ENCODE results near the gene CDH13.

CDH13 gene

DNA sequence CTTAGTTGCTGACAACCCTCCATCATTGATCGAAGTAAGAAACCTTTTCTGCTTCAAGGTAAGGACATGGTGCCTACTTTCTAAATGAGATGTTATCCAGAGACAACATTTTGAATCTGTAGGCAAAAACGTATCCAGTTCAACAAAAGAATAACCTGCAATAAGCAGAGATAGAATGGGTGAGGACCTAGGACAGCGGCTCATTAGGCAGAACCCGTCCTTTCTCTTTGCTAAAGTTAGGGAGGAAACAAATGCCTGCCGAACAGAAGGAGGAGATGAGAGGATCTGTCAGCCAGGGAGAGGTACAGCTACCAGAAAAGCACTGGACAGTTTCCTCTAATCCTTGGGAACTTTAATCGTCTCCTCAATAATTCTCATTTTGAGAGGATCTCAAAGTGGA, 183.3 kb downstream of the CDH13 start:
- Histone ChIP-seq H3K4me3 (ENCODE audit: low read depth, low read length) (no peak overlapping the region), H3K9ac (ENCODE audit: low read length) (no peak overlapping the region), H3K9me3 (ENCODE audit: control insufficient read depth, insufficient read depth, low read depth, low read length) (no peaks in the 10 kb centered on the region), H3K36me3 (ENCODE audit: control insufficient read depth, insufficient read depth, low read length) (no peaks in the 10 kb centered on the region), H3K27me3 (ENCODE audit: control insufficient read depth, insufficient read depth, low read length) (no peaks in the 10 kb centered on the region), H3K27ac (ENCODE audit: low read depth, low read length) (no peak overlapping the region), H3K4me1 (ENCODE audit: control insufficient read depth, insufficient read depth, low read length) (no peaks in the 10 kb centered on the region)

DNA sequence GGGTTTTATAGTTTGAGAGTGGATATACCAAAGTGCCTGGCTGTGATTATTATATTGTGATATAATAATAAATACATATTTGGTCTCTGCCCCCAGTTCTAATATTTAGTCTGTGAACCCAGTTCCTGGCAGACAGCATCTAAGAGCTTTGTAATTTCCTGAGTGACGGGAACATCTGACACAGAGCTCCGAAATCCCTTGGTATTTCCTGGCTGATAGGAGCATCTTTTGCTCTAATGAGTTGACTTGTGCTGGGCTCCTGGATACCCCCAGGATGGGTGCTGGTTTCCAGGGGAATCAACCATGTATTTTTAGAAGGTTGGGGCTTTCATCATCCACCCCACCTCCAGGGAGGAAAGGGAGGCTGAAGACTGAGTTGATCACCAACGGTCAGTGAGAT, 187.3 kb downstream of the CDH13 start:
- no peaks in the 10 kb centered on the region for H3K9me3 ChIP-seq (ENCODE audit: control insufficient read depth, insufficient read depth, low read depth, low read length)
- no peaks in the 10 kb centered on the region for H3K27me3 ChIP-seq (ENCODE audit: control insufficient read depth, insufficient read depth, low read length)
- H3K36me3 ChIP-seq (ENCODE audit: control insufficient read depth, insufficient read depth, low read length), result no peaks in the 10 kb centered on the region
- H3K9ac ChIP-seq (ENCODE audit: low read length), result no peak overlapping the region
- no peak overlapping the region for H3K27ac ChIP-seq (ENCODE audit: low read depth, low read length)
- H3K4me1 ChIP-seq (ENCODE audit: control insufficient read depth, insufficient read depth, low read length), result peaks cover 4% of the 10 kb centered on the region; the same call in 1 of the 2 replicates
- no peak overlapping the region for H3K4me3 ChIP-seq (ENCODE audit: low read depth, low read length)

DNA sequence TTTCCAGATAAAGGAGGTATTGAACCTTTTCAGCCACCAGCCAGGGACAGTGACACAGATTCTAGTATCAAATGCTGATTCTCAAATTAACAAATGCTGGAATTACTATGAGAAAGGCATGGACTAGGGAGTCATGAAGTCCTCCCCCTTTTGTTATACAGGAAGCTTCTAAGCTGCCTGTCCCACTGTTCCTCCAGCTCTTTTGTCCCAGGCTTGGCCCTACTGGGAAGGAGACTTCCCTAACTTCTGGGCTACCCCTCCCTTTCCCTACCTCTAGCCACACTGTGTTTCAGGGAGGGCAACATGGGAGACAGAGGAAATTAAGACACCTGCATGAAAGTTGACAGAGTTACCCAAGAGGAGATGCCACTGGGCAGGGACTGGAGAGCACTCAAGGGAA, 192.5 kb downstream of the CDH13 start:
- Histone ChIP-seq H3K27ac (ENCODE audit: low read depth, low read length) (no peak overlapping the region), H3K9me3 (ENCODE audit: control insufficient read depth, insufficient read depth, low read depth, low read length) (0 out of 2 replicates have a peak, but pooled peaks cover 1% of the 10 kb centered on the region), H3K9ac (ENCODE audit: low read length) (no peak overlapping the region), H3K36me3 (ENCODE audit: control insufficient read depth, insufficient read depth, low read length) (no peaks in the 10 kb centered on the region), H3K4me3 (ENCODE audit: low read depth, low read length) (no peak overlapping the region), H3K27me3 (ENCODE audit: control insufficient read depth, insufficient read depth, low read length) (no peaks in the 10 kb centered on the region), H3K4me1 (ENCODE audit: control insufficient read depth, insufficient read depth, low read length) (peaks cover 9% of the 10 kb centered on the region; the same call in 1 of the 2 replicates)

DNA sequence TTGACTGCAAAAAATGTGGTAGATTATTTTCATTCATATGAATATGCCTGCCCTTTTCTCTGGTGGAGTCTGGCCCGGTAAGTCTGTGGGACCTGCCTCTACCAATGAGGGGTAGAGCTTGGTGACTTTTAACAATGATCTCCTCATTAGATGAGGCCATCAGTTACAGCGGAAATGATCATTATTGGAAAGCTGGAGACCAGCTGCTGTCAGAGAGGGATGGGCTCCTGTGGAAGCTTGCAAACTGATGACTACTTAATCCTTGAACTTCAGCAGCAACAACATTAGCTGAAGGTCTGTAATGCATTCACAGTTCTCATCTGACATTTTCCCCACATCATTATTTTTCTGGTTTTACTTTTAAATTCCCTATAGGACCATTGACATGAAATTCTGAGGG, 194.1 kb downstream of the CDH13 start:
- Histone ChIP-seq H3K36me3 (ENCODE audit: control insufficient read depth, insufficient read depth, low read length) (no peaks in the 10 kb centered on the region), H3K27ac (ENCODE audit: low read depth, low read length) (no peak overlapping the region), H3K9ac (ENCODE audit: low read length) (no peak overlapping the region), H3K9me3 (ENCODE audit: control insufficient read depth, insufficient read depth, low read depth, low read length) (0 out of 2 replicates have a peak, but pooled peaks cover 4% of the 10 kb centered on the region), H3K27me3 (ENCODE audit: control insufficient read depth, insufficient read depth, low read length) (no peaks in the 10 kb centered on the region), H3K4me1 (ENCODE audit: control insufficient read depth, insufficient read depth, low read length) (peaks cover 9% of the 10 kb centered on the region; the same call in 1 of the 2 replicates), H3K4me3 (ENCODE audit: low read depth, low read length) (no peak overlapping the region)

DNA sequence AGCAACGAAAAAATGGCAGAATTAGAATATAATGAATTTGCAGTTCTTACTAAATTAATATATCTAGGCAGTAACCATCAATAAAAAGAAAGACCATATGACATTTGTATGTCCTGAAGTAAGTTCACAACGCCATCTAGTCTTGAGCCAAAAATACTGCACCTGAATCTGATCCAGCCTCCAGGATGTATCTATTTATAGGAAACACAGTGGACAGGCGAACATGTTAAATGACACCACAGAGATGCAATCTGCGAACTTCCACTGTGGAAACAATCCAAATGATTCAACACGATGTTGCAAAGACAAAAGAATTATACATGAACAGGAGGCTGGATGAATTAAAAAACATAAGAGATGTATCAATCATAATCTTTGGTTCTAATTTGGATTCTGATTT, 197.6 kb downstream of the CDH13 start:
- no peaks in the 10 kb centered on the region for H3K27me3 ChIP-seq (ENCODE audit: control insufficient read depth, insufficient read depth, low read length)
- no peak overlapping the region for H3K27ac ChIP-seq (ENCODE audit: low read depth, low read length)
- H3K4me3 ChIP-seq (ENCODE audit: low read depth, low read length), result no peak overlapping the region
- H3K36me3 ChIP-seq (ENCODE audit: control insufficient read depth, insufficient read depth, low read length), result no peaks in the 10 kb centered on the region
- 0 out of 2 replicates have a peak, but pooled peaks cover 4% of the 10 kb centered on the region for H3K9me3 ChIP-seq (ENCODE audit: control insufficient read depth, insufficient read depth, low read depth, low read length)
- H3K9ac ChIP-seq (ENCODE audit: low read length), result no peak overlapping the region
- peaks cover 1% of the 10 kb centered on the region; the same call in 1 of the 2 replicates for H3K4me1 ChIP-seq (ENCODE audit: control insufficient read depth, insufficient read depth, low read length)

DNA sequence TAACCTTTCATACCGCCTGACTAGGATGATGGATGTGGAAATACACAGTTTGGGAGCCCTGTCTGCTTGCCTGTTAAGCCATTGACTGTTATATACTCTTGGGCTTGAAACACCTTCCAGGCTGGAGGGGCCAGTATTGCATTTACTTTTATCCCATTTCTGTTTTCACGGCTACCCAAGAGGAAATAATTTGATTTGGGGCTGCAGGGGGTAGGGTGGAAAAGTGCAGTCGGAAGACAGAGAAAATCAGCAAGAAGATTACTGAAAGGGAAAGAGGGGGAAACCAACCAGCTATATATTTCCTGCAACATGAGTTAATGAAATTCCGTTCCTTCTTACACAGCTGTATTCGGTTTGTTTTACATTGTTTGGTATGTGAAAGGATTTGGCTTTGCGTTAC, 202.5 kb downstream of the CDH13 start:
- Histone ChIP-seq H3K36me3 (ENCODE audit: control insufficient read depth, insufficient read depth, low read length) (no peaks in the 10 kb centered on the region), H3K4me3 (ENCODE audit: low read depth, low read length) (no peak overlapping the region), H3K4me1 (ENCODE audit: control insufficient read depth, insufficient read depth, low read length) (peaks cover 26% of the 10 kb centered on the region), H3K9me3 (ENCODE audit: control insufficient read depth, insufficient read depth, low read depth, low read length) (0 out of 2 replicates have a peak, but pooled peaks cover 2% of the 10 kb centered on the region), H3K9ac (ENCODE audit: low read length) (no peak overlapping the region), H3K27me3 (ENCODE audit: control insufficient read depth, insufficient read depth, low read length) (no peaks in the 10 kb centered on the region), H3K27ac (ENCODE audit: low read depth, low read length) (no peak overlapping the region)

DNA sequence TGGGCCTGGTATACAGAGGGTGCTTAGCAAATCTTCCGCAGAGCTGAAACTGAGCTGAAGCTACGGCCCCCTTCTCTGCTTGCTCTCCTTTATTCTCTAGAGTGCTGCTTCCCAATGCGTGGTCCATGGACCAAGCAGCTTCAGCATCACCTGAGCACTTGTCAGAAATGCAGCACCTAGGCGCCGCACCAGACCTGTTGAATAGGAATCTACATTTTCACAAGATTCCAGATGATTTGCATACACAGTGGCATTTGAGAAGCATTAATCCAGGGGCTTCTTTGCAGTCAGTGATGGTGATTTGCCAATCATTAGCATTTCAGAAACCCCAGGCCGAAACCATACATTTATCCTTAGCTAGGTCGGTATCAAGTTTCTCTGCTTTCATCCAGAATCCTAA, 204.2 kb downstream of the CDH13 start:
- Histone ChIP-seq H3K27ac (ENCODE audit: low read depth, low read length) (no peak overlapping the region), H3K36me3 (ENCODE audit: control insufficient read depth, insufficient read depth, low read length) (no peaks in the 10 kb centered on the region), H3K27me3 (ENCODE audit: control insufficient read depth, insufficient read depth, low read length) (no peaks in the 10 kb centered on the region), H3K4me3 (ENCODE audit: low read depth, low read length) (no peak overlapping the region), H3K9me3 (ENCODE audit: control insufficient read depth, insufficient read depth, low read depth, low read length) (no peaks in the 10 kb centered on the region), H3K9ac (ENCODE audit: low read length) (no peak overlapping the region), H3K4me1 (ENCODE audit: control insufficient read depth, insufficient read depth, low read length) (peaks cover 42% of the 10 kb centered on the region)

DNA sequence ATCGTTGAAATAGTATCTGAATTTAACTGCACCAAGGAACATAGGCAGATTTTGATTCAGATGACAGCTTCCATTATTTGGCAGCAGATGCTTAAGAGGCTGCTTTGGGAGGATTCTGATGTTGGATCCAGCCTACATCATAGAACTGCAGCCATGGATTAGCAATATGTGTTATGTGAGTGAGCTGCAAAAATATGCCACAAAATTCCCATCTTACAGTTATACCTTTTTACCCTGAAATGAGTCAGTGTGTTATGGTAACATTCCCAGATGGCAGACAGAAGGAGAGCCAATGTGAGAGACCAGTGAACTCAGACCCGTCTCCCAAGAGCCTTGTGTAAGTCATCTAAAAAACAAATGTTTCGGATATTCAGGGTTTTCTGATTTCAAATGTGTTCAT, 206.1 kb downstream of the CDH13 start:
- no peaks in the 10 kb centered on the region for H3K36me3 ChIP-seq (ENCODE audit: control insufficient read depth, insufficient read depth, low read length)
- H3K9me3 ChIP-seq (ENCODE audit: control insufficient read depth, insufficient read depth, low read depth, low read length), result peaks cover 2% of the 10 kb centered on the region; the same call in 1 of the 2 replicates
- no peak overlapping the region for H3K9ac ChIP-seq (ENCODE audit: low read length)
- no peaks in the 10 kb centered on the region for H3K27me3 ChIP-seq (ENCODE audit: control insufficient read depth, insufficient read depth, low read length)
- H3K4me1 ChIP-seq (ENCODE audit: control insufficient read depth, insufficient read depth, low read length), result peaks cover 42% of the 10 kb centered on the region
- H3K4me3 ChIP-seq (ENCODE audit: low read depth, low read length), result no peak overlapping the region
- no peak overlapping the region for H3K27ac ChIP-seq (ENCODE audit: low read depth, low read length)

DNA sequence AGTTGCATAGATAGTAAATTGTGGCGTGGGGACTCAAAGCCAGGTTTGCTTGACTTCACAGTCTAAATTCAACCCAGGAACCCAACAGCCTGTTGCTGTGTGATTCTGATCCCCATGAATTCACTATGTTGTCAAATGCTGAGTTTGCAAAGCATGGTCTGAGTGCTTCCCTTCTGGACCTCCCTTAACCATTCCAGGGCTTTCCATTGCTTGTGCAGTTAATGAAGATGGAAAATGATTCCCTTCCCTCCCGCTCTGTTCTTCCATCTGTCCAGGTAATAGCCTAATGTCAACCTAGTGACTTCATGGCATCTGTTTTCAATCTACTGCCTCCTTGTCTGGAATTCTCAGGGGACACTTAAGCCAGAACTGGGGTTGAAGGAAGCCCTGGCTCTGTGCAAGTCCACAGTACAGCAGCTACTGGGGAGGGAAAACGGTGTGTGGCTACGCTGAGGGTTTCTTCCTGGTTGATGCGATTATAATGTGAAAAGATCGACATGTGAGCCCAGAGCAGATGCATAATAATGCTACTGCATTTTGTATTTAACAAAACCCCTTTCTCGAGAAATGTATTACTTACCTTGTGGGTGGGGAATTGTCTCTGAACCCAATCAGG, 206.7 kb downstream of the CDH13 start:
- H3K4me1 ChIP-seq (ENCODE audit: control insufficient read depth, insufficient read depth, low read length), result peaks cover 42% of the 10 kb centered on the region
- H3K36me3 ChIP-seq (ENCODE audit: control insufficient read depth, insufficient read depth, low read length), result no peaks in the 10 kb centered on the region
- no peak overlapping the region for H3K4me3 ChIP-seq (ENCODE audit: low read depth, low read length)
- no peaks in the 10 kb centered on the region for H3K27me3 ChIP-seq (ENCODE audit: control insufficient read depth, insufficient read depth, low read length)
- no peak overlapping the region for H3K27ac ChIP-seq (ENCODE audit: low read depth, low read length)
- H3K9ac ChIP-seq (ENCODE audit: low read length), result no peak overlapping the region
- H3K9me3 ChIP-seq (ENCODE audit: control insufficient read depth, insufficient read depth, low read depth, low read length), result peaks cover 2% of the 10 kb centered on the region; the same call in 1 of the 2 replicates

DNA sequence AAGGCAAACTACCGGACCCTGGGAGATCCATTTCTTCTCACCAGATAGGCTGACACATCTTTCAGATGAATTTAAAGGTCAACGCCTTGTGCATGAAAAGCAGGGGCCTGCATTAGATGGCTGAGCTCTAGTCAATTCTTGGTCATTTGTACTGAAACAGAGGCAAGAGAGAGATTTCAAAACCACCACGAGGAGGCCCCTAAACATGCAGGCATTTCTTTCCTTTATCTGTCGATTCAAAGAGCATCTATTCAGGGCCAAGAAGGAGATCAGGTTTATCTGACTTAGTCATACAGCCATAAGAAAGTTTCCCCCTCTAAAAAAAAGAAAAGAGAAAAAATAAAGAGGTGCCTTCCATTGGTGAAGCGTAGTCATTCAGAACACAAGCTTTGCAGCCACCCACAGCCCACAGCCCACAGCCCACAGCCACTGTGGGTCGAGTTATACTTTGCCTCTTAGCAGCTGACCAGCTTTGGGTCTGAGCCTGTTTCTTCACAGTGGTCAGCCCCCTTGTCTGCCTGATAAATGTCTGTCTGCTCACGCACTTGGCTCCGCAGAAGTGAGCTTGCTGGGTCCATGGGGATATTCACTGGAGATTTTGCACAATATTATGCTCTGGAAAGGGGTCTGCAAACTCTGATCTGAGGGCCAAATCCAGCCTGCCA, 207.5 kb downstream of the CDH13 start:
- H3K4me1 ChIP-seq (ENCODE audit: control insufficient read depth, insufficient read depth, low read length), result peaks cover 42% of the 10 kb centered on the region
- no peak overlapping the region for H3K27ac ChIP-seq (ENCODE audit: low read depth, low read length)
- no peaks in the 10 kb centered on the region for H3K36me3 ChIP-seq (ENCODE audit: control insufficient read depth, insufficient read depth, low read length)
- H3K9ac ChIP-seq (ENCODE audit: low read length), result no peak overlapping the region
- H3K27me3 ChIP-seq (ENCODE audit: control insufficient read depth, insufficient read depth, low read length), result no peaks in the 10 kb centered on the region
- peaks cover 2% of the 10 kb centered on the region; the same call in 1 of the 2 replicates for H3K9me3 ChIP-seq (ENCODE audit: control insufficient read depth, insufficient read depth, low read depth, low read length)
- no peak overlapping the region for H3K4me3 ChIP-seq (ENCODE audit: low read depth, low read length)

DNA sequence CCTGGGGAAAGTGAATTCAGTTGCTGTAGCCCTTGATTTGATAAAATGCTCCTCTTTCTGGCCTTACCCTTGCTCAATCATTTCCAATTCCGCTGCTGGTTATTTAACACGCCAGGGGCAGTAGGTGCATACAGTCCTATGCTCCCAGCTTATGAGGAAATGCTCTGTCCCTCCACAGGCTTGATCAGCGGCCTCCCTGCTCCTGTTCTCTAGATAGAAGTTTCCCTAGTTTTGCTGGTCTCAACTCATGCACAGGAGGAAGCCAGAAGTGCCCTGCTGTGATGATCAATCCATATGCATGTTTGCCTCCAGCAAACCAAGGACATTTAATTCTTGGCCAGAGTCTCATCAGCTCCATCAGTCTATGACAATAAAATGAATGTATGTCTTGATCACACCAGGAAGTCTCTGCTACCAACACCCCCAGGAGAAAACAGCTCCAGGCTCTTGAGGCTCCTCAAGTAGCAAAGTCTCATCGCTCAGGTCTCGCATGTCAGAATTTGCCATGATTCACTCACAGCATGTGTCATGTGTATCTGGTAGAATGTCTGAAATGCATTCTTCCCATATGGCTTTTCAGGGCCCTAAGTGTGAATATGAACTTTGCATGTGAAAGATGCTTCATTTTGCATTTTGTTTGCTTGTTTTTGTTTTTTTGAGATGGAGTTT, 208.9 kb downstream of the CDH13 start:
- Histone ChIP-seq H3K4me1 (ENCODE audit: control insufficient read depth, insufficient read depth, low read length) (peaks cover 40% of the 10 kb centered on the region), H3K9ac (ENCODE audit: low read length) (no peak overlapping the region), H3K4me3 (ENCODE audit: low read depth, low read length) (no peak overlapping the region), H3K27ac (ENCODE audit: low read depth, low read length) (no peak overlapping the region), H3K9me3 (ENCODE audit: control insufficient read depth, insufficient read depth, low read depth, low read length) (peaks cover 5% of the 10 kb centered on the region; the same call in 1 of the 2 replicates), H3K27me3 (ENCODE audit: control insufficient read depth, insufficient read depth, low read length) (no peaks in the 10 kb centered on the region), H3K36me3 (ENCODE audit: control insufficient read depth, insufficient read depth, low read length) (no peaks in the 10 kb centered on the region)
